ENCODE results near the gene UMPS.

The UMPS gene

DNA sequence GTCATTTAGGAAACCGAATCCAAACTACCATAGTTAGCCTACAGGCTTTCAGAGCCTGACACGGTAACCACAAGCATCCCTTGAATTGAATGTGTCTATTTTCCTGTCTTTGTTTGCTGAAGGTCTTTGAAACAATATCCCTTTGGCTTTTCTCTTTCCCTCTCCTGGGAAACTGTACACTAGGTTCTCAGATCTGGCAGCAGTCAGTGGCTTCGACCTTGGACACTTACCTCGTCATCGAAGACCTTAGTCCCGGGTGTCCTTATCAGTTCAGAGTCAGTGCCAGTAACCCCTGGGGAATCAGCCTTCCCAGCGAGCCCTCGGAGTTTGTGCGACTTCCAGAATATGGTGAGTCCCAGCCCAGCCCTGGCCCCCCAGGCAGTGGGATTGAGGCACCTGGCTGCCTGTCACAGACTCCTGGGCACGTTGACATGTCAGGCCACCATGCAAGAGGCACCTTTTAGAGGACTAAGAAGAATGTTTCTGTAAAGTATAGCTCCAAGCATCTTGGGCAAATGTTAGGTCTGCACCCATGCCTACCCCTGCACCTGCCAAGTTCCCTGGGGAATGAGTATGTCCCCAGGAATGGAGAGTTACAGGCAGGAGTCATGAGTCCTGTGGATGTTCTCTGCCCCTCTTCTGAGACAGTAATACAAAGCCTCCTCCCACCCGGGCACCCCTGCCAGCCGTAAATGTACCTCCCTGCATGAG lies 30.4 kb upstream of the UMPS start:
- Histone ChIP-seq H3K79me2 (ENCODE audit: insufficient read depth, low read length) (no peaks in the 10 kb centered on the region), H3K4me3 (ENCODE audit: low read length, poor library complexity, severe bottlenecking) (no peak overlapping the region), H3K27me3 (ENCODE audit: insufficient read depth, low read length, poor library complexity, severe bottlenecking) (peaks cover 4% of the 10 kb centered on the region), H3K4me1 (ENCODE audit: insufficient read depth, low read length, poor library complexity, severe bottlenecking) (peaks cover 8% of the 10 kb centered on the region), H3F3A (ENCODE audit: low read depth) (no peaks in the 10 kb centered on the region), H3K4me2 (ENCODE audit: low read depth, low read length, poor library complexity, severe bottlenecking) (no peak overlapping the region), H2AFZ (ENCODE audit: low read length) (no peak overlapping the region), H4K20me1 (ENCODE audit: insufficient read depth, low read length, poor library complexity, severe bottlenecking) (no peaks in the 10 kb centered on the region), H3K9ac (ENCODE audit: low read depth, low read length, poor library complexity, severe bottlenecking) (no peak overlapping the region), H3K9me2 (replicated peaks; ENCODE audit: low read depth, low read length) (no peaks in the 10 kb centered on the region), H3K36me3 (ENCODE audit: insufficient read depth, low read length) (no peaks in the 10 kb centered on the region), H3K9me3 (ENCODE audit: insufficient read depth, low read depth, low read length) (no peaks in the 10 kb centered on the region)
- no peak for TF ChIP-seq EZH2phosphoT487 (IDR thresholded peaks at IDR 0.05; ENCODE audit: borderline replicate concordance)
- TF ChIP-seq, protein P1, sequence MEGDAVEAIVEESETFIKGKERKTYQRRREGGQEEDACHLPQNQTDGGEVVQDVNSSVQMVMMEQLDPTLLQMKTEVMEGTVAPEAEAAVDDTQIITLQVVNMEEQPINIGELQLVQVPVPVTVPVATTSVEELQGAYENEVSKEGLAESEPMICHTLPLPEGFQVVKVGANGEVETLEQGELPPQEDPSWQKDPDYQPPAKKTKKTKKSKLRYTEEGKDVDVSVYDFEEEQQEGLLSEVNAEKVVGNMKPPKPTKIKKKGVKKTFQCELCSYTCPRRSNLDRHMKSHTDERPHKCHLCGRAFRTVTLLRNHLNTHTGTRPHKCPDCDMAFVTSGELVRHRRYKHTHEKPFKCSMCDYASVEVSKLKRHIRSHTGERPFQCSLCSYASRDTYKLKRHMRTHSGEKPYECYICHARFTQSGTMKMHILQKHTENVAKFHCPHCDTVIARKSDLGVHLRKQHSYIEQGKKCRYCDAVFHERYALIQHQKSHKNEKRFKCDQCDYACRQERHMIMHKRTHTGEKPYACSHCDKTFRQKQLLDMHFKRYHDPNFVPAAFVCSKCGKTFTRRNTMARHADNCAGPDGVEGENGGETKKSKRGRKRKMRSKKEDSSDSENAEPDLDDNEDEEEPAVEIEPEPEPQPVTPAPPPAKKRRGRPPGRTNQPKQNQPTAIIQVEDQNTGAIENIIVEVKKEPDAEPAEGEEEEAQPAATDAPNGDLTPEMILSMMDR (conservative IDR thresholded peaks at IDR 0.05; ENCODE audit: low read length), result no peak

DNA sequence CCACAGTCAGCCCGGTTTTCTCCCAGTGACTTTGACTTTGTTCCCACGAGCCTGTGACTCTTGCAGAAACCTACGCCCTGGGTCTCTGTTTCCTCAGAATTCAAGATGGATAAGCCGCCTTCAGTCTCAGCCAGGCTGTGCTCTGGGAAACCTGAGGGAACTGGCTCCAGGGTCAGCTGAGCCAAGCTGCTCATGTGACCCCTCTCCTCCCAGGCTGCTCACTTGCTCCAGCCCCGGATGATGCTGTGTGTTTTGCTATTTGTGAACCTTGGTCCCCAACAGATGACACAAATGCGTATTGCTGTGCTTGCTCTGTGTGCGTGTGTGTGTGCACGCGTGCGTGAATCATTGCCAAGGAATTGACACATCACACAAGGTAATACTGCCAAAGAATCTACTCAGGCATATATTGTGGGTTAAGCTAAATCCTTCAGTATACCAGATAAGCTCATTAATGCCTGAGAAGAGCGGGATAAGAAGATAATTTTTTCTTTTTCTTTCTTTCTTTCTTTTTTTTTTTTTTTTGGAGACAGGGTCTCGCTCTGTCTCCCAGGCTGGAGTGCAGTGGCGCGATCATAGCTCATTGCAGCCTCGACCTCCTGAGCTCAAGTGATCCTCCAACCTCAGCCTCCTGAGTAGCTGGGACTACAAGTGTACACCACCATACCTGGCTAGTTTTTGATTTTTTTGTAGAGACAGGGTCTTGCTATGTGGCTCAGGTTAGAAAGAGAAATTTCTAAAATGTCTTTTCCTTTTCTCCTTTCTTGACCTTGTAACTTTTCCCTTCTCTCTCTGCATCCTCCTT lies 29.2 kb upstream of the UMPS start:
- Histone ChIP-seq H3K9ac (ENCODE audit: low read depth, low read length, poor library complexity, severe bottlenecking) (no peak overlapping the region), H3K9me2 (replicated peaks; ENCODE audit: low read depth, low read length) (no peaks in the 10 kb centered on the region), H3K4me1 (ENCODE audit: insufficient read depth, low read length, poor library complexity, severe bottlenecking) (peaks cover 8% of the 10 kb centered on the region), H3K9me3 (ENCODE audit: insufficient read depth, low read depth, low read length) (no peaks in the 10 kb centered on the region), H3K27me3 (ENCODE audit: insufficient read depth, low read length, poor library complexity, severe bottlenecking) (peaks cover 4% of the 10 kb centered on the region), H3K4me3 (ENCODE audit: low read length, poor library complexity, severe bottlenecking) (no peak overlapping the region), H3K36me3 (ENCODE audit: insufficient read depth, low read length) (no peaks in the 10 kb centered on the region), H3K79me2 (ENCODE audit: insufficient read depth, low read length) (no peaks in the 10 kb centered on the region), H2AFZ (ENCODE audit: low read length) (no peak overlapping the region), H3F3A (ENCODE audit: low read depth) (no peaks in the 10 kb centered on the region), H3K4me2 (ENCODE audit: low read depth, low read length, poor library complexity, severe bottlenecking) (no peak overlapping the region), H4K20me1 (ENCODE audit: insufficient read depth, low read length, poor library complexity, severe bottlenecking) (no peaks in the 10 kb centered on the region)
- TF ChIP-seq EZH2phosphoT487 (IDR thresholded peaks at IDR 0.05; ENCODE audit: borderline replicate concordance), result no peak
- TF ChIP-seq, protein P1 (conservative IDR thresholded peaks at IDR 0.05; ENCODE audit: low read length), result no peak

DNA sequence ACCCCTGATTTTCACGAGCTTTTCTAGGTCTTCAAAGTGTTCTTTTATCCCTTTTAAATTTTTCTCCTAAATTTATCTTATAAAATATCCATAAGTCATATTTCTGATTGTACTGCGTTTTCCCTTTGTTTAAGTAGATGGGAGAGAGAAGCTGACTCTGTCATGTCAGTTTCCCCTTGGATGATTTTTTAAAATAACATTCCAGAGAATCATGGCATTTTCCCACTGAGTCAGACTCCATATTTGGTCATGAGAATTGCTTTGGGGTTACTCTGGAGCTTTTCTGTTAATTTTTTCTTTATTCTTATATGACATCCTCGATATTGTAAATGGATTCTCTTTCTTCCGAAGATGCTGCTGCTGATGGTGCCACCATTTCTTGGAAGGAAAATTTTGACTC lies 28.6 kb upstream of the UMPS start:
- H3K9ac ChIP-seq (ENCODE audit: low read depth, low read length, poor library complexity, severe bottlenecking), result no peak overlapping the region
- no peak overlapping the region for H2AFZ ChIP-seq (ENCODE audit: low read length)
- H3K9me3 ChIP-seq (ENCODE audit: insufficient read depth, low read depth, low read length), result no peaks in the 10 kb centered on the region
- H3K4me2 ChIP-seq (ENCODE audit: low read depth, low read length, poor library complexity, severe bottlenecking), result no peak overlapping the region
- H3K79me2 ChIP-seq (ENCODE audit: insufficient read depth, low read length), result no peaks in the 10 kb centered on the region
- no peak overlapping the region for H3K4me3 ChIP-seq (ENCODE audit: low read length, poor library complexity, severe bottlenecking)
- peaks cover 8% of the 10 kb centered on the region for H3K4me1 ChIP-seq (ENCODE audit: insufficient read depth, low read length, poor library complexity, severe bottlenecking)
- no peaks in the 10 kb centered on the region for H3F3A ChIP-seq (ENCODE audit: low read depth)
- H3K9me2 ChIP-seq (replicated peaks; ENCODE audit: low read depth, low read length), result no peaks in the 10 kb centered on the region
- H4K20me1 ChIP-seq (ENCODE audit: insufficient read depth, low read length, poor library complexity, severe bottlenecking), result no peaks in the 10 kb centered on the region
- TF ChIP-seq EZH2phosphoT487 (IDR thresholded peaks at IDR 0.05; ENCODE audit: borderline replicate concordance), result no peak
- TF ChIP-seq, protein P1 (conservative IDR thresholded peaks at IDR 0.05; ENCODE audit: low read length), result no peak
- peaks cover 4% of the 10 kb centered on the region for H3K27me3 ChIP-seq (ENCODE audit: insufficient read depth, low read length, poor library complexity, severe bottlenecking)
- no peaks in the 10 kb centered on the region for H3K36me3 ChIP-seq (ENCODE audit: insufficient read depth, low read length)

Measured in Loucy (cell line).